Measurements from ENCODE around the gene MAP2K2. TPM values are rescaled to one million over a fixed set of nuclear protein-coding genes. Genes with fewer than 3 reads are reported as not detected.

Gene MAP2K2
- total and polyA plus RNA-seq, 9 of the 15 experiments (the other 6 are each of a cell fraction or from before 2014, with no cell fraction given), result 1.0 to 151 (median 58.3) TPM

DNA sequence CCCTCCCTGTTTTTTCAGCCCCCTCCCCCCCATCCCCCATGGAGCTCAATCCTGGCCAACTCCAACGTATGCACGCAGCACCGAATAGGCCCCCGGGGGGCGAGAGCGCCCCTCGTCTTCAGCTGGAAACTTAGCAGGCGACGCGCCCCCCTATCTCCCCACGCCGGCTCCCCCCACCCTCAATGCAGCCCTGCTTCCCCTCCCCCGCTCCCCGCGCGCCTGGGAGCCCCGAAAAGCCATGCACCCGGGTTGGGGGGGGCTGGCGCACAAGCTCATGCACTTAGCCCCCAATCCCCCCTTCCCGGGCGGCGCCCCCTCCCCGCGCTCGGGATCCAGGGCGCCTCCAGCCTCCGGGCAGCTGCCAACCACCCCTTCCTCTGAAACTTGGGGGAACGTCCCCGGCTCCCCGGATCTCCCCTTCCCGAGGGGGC is 57.7 kb downstream of the MAP2K2 start (continued):
- TF ChIP-seq, protein P1, sequence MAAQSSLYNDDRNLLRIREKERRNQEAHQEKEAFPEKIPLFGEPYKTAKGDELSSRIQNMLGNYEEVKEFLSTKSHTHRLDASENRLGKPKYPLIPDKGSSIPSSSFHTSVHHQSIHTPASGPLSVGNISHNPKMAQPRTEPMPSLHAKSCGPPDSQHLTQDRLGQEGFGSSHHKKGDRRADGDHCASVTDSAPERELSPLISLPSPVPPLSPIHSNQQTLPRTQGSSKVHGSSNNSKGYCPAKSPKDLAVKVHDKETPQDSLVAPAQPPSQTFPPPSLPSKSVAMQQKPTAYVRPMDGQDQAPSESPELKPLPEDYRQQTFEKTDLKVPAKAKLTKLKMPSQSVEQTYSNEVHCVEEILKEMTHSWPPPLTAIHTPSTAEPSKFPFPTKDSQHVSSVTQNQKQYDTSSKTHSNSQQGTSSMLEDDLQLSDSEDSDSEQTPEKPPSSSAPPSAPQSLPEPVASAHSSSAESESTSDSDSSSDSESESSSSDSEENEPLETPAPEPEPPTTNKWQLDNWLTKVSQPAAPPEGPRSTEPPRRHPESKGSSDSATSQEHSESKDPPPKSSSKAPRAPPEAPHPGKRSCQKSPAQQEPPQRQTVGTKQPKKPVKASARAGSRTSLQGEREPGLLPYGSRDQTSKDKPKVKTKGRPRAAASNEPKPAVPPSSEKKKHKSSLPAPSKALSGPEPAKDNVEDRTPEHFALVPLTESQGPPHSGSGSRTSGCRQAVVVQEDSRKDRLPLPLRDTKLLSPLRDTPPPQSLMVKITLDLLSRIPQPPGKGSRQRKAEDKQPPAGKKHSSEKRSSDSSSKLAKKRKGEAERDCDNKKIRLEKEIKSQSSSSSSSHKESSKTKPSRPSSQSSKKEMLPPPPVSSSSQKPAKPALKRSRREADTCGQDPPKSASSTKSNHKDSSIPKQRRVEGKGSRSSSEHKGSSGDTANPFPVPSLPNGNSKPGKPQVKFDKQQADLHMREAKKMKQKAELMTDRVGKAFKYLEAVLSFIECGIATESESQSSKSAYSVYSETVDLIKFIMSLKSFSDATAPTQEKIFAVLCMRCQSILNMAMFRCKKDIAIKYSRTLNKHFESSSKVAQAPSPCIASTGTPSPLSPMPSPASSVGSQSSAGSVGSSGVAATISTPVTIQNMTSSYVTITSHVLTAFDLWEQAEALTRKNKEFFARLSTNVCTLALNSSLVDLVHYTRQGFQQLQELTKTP (IDR thresholded peaks at IDR 0.05; ENCODE audit: low read depth in 1 of 2, partially characterized antibody in 2 of 2), result peak in 1 of 2 experiments; percentile 33
- TF ChIP-seq, protein P2, sequence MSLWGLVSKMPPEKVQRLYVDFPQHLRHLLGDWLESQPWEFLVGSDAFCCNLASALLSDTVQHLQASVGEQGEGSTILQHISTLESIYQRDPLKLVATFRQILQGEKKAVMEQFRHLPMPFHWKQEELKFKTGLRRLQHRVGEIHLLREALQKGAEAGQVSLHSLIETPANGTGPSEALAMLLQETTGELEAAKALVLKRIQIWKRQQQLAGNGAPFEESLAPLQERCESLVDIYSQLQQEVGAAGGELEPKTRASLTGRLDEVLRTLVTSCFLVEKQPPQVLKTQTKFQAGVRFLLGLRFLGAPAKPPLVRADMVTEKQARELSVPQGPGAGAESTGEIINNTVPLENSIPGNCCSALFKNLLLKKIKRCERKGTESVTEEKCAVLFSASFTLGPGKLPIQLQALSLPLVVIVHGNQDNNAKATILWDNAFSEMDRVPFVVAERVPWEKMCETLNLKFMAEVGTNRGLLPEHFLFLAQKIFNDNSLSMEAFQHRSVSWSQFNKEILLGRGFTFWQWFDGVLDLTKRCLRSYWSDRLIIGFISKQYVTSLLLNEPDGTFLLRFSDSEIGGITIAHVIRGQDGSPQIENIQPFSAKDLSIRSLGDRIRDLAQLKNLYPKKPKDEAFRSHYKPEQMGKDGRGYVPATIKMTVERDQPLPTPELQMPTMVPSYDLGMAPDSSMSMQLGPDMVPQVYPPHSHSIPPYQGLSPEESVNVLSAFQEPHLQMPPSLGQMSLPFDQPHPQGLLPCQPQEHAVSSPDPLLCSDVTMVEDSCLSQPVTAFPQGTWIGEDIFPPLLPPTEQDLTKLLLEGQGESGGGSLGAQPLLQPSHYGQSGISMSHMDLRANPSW (CRISPR knock-in tag; IDR thresholded peaks at IDR 0.05), result no peak
- TF ChIP-seq TAF9B (IDR thresholded peaks at IDR 0.05; ENCODE audit: partially characterized antibody) (no peak), MEF2A (IDR thresholded peaks at IDR 0.05; ENCODE audit: control insufficient read depth, low read depth, low read length) (no peak), GABPB1 (CRISPR knock-in tag; IDR thresholded peaks at IDR 0.05) (peak; percentile 28; the same call in 1 of the 2 replicates), ZC3H4 (CRISPR knock-in tag; IDR thresholded peaks at IDR 0.05; ENCODE audit: borderline replicate concordance) (no peak), ARID2 (IDR thresholded peaks at IDR 0.05) (no peak), TGIF2 (CRISPR knock-in tag; IDR thresholded peaks at IDR 0.05) (no peak), MEIS2 (IDR thresholded peaks at IDR 0.05; ENCODE audit: partially characterized antibody) (no peak), KHSRP (IDR thresholded peaks at IDR 0.05) (no peak), NR3C1 (CRISPR knock-in tag; IDR thresholded peaks at IDR 0.05) (no peak), GABPA (tag; conservative IDR thresholded peaks at IDR 0.05; ENCODE audit: low read depth) (no peak), ZNF121 (CRISPR knock-in tag; conservative IDR thresholded peaks at IDR 0.05) (no peak), SAP30 (IDR thresholded peaks at IDR 0.05; ENCODE audit: borderline replicate concordance, insufficient read depth, low read depth, low read length, poor library complexity, severe bottlenecking) (no peak), ELF4 (CRISPR knock-in tag; IDR thresholded peaks at IDR 0.05) (no peak), GATAD2A (IDR thresholded peaks at IDR 0.05) (no peak), ARNT (IDR thresholded peaks at IDR 0.05) (no peak), TAF1 (IDR thresholded peaks at IDR 0.05; ENCODE audit: control insufficient read depth, extremely low read depth, insufficient read depth, low read length, severe bottlenecking) (peak; percentile 87), EP400 (IDR thresholded peaks at IDR 0.05) (peak; percentile 25; the same call in 1 of the 2 replicates)
- TF ChIP-seq, protein P3, sequence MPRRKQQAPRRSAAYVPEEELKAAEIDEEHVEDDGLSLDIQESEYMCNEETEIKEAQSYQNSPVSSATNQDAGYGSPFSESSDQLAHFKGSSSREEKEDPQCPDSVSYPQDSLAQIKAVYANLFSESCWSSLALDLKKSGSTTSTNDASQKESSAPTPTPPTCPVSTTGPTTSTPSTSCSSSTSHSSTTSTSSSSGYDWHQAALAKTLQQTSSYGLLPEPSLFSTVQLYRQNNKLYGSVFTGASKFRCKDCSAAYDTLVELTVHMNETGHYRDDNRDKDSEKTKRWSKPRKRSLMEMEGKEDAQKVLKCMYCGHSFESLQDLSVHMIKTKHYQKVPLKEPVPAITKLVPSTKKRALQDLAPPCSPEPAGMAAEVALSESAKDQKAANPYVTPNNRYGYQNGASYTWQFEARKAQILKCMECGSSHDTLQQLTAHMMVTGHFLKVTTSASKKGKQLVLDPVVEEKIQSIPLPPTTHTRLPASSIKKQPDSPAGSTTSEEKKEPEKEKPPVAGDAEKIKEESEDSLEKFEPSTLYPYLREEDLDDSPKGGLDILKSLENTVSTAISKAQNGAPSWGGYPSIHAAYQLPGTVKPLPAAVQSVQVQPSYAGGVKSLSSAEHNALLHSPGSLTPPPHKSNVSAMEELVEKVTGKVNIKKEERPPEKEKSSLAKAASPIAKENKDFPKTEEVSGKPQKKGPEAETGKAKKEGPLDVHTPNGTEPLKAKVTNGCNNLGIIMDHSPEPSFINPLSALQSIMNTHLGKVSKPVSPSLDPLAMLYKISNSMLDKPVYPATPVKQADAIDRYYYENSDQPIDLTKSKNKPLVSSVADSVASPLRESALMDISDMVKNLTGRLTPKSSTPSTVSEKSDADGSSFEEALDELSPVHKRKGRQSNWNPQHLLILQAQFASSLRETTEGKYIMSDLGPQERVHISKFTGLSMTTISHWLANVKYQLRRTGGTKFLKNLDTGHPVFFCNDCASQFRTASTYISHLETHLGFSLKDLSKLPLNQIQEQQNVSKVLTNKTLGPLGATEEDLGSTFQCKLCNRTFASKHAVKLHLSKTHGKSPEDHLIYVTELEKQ (CRISPR knock-in tag; IDR thresholded peaks at IDR 0.05), result no peak
